ENCODE data around the gene MYH16.
"Not testable (repeated sequence)": the region's sequence is repeated elsewhere in the genome, so short reads cannot be mapped to it uniquely, and the experiment has no call there.

Gene MYH16

GRCh38 chr7:99331002-99331401, 58.4 kb downstream of the MYH16 start:
- no peak for TF ChIP-seq CTCF (IDR thresholded peaks at IDR 0.05; ENCODE audit: insufficient read depth, low read depth, low read length, missing control alignments)
- DNase-seq (ENCODE audit: low read depth), result no peak
- H3K4me3 ChIP-seq (ENCODE audit: low read depth, low read length), result no peak overlapping the region

GRCh38 chr7:99339595-99339994, 67.0 kb downstream of the MYH16 start:
- H3K4me3 ChIP-seq (ENCODE audit: low read depth, low read length), result no peak overlapping the region
- no peak for DNase-seq (ENCODE audit: low read depth)
- no peak for TF ChIP-seq CTCF (IDR thresholded peaks at IDR 0.05; ENCODE audit: insufficient read depth, low read depth, low read length, missing control alignments)

GRCh38 chr7:99340659-99341058, 68.0 kb downstream of the MYH16 start:
- no peak overlapping the region for H3K4me3 ChIP-seq (ENCODE audit: low read depth, low read length)
- no peak for TF ChIP-seq CTCF (IDR thresholded peaks at IDR 0.05; ENCODE audit: insufficient read depth, low read depth, low read length, missing control alignments)
- no peak for DNase-seq (ENCODE audit: low read depth)

GRCh38 chr7:99344061-99344647, 71.5 kb downstream of the MYH16 start:
- no peak overlapping the region for H3K4me3 ChIP-seq (ENCODE audit: low read depth, low read length)
- TF ChIP-seq CTCF (IDR thresholded peaks at IDR 0.05; ENCODE audit: insufficient read depth, low read depth, low read length, missing control alignments), result no peak
- DNase-seq (ENCODE audit: low read depth), result no peak

GRCh38 chr7:99350641-99351040, 78.0 kb downstream of the MYH16 start:
- H3K4me3 ChIP-seq (ENCODE audit: low read depth, low read length); DNase-seq (ENCODE audit: low read depth): not testable (repeated sequence)

GRCh38 chr7:99352247-99352646, 79.6 kb downstream of the MYH16 start:
- no peak for DNase-seq (ENCODE audit: low read depth)
- H3K4me3 ChIP-seq (ENCODE audit: low read depth, low read length), result no peak overlapping the region
- no peak for TF ChIP-seq CTCF (IDR thresholded peaks at IDR 0.05; ENCODE audit: insufficient read depth, low read depth, low read length, missing control alignments)

GRCh38 chr7:99355098-99355497, 82.5 kb downstream of the MYH16 start:
- no peak for DNase-seq (ENCODE audit: low read depth)
- no peak for TF ChIP-seq CTCF (IDR thresholded peaks at IDR 0.05; ENCODE audit: insufficient read depth, low read depth, low read length, missing control alignments)

More at GRCh38 chr7:99355098-99355497, 82.5 kb downstream of the MYH16 start:
- H3K4me3 ChIP-seq (ENCODE audit: low read depth, low read length), result no peak overlapping the region

All from GM12865 (cell line).